ENCODE data around the gene MACO1. TPM values are rescaled to one million over a fixed set of nuclear protein-coding genes. Genes with fewer than 3 reads are reported as not detected.

The MACO1 gene
- total and polyA plus RNA-seq, 2 of the 13 experiments (the other 11 are each of a cell fraction or from before 2014, with no cell fraction given), result 9.7 to 17.0 TPM

GRCh38 chr1:25425098-25426085, 5.3 kb upstream of the MACO1 start (continued):
- TF ChIP-seq HNF4A (CRISPR knock-in tag; IDR thresholded peaks at IDR 0.05), result peak; percentile 35
- no peak for TF ChIP-seq SOX6 (IDR thresholded peaks at IDR 0.05)
- peak; percentile 47 for TF ChIP-seq SOX6 (CRISPR knock-in tag; IDR thresholded peaks at IDR 0.05)
- TF ChIP-seq BCL6 (CRISPR knock-in tag; IDR thresholded peaks at IDR 0.05), result peak; percentile 45; the same call in 1 of the 2 replicates
- 0 out of 2 replicates have a peak, but pooled peaks have one; percentile 25 for TF ChIP-seq MIXL1 (CRISPR knock-in tag; IDR thresholded peaks at IDR 0.05)
- no peak for TF ChIP-seq NFE2L1 (CRISPR knock-in tag; IDR thresholded peaks at IDR 0.05; ENCODE audit: borderline replicate concordance)
- TF ChIP-seq, protein P1, sequence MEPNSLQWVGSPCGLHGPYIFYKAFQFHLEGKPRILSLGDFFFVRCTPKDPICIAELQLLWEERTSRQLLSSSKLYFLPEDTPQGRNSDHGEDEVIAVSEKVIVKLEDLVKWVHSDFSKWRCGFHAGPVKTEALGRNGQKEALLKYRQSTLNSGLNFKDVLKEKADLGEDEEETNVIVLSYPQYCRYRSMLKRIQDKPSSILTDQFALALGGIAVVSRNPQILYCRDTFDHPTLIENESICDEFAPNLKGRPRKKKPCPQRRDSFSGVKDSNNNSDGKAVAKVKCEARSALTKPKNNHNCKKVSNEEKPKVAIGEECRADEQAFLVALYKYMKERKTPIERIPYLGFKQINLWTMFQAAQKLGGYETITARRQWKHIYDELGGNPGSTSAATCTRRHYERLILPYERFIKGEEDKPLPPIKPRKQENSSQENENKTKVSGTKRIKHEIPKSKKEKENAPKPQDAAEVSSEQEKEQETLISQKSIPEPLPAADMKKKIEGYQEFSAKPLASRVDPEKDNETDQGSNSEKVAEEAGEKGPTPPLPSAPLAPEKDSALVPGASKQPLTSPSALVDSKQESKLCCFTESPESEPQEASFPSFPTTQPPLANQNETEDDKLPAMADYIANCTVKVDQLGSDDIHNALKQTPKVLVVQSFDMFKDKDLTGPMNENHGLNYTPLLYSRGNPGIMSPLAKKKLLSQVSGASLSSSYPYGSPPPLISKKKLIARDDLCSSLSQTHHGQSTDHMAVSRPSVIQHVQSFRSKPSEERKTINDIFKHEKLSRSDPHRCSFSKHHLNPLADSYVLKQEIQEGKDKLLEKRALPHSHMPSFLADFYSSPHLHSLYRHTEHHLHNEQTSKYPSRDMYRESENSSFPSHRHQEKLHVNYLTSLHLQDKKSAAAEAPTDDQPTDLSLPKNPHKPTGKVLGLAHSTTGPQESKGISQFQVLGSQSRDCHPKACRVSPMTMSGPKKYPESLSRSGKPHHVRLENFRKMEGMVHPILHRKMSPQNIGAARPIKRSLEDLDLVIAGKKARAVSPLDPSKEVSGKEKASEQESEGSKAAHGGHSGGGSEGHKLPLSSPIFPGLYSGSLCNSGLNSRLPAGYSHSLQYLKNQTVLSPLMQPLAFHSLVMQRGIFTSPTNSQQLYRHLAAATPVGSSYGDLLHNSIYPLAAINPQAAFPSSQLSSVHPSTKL (CRISPR knock-in tag; IDR thresholded peaks at IDR 0.05), result peak; percentile 17; the same call in 1 of the 2 replicates
- peak; percentile 27; the same call in 1 of the 2 replicates for TF ChIP-seq ZNF280D (CRISPR knock-in tag; IDR thresholded peaks at IDR 0.05)
- TF ChIP-seq CEBPG (CRISPR knock-in tag; IDR thresholded peaks at IDR 0.05), result peak; percentile 38; the same call in 1 of the 2 replicates
- peak; percentile 20; the same call in 1 of the 2 replicates for TF ChIP-seq POGZ (CRISPR knock-in tag; IDR thresholded peaks at IDR 0.05)
- no peak for TF ChIP-seq HES4 (CRISPR knock-in tag; IDR thresholded peaks at IDR 0.05; ENCODE audit: borderline replicate concordance)
- no peak for TF ChIP-seq AKNA (CRISPR knock-in tag; IDR thresholded peaks at IDR 0.05; ENCODE audit: borderline replicate concordance)
- TF ChIP-seq ZMYM3 (CRISPR knock-in tag; IDR thresholded peaks at IDR 0.05), result peak; percentile 97
- TF ChIP-seq FOXA3 (CRISPR knock-in tag; IDR thresholded peaks at IDR 0.05), result 0 out of 2 replicates have a peak, but pooled peaks have one; percentile 6
- TF ChIP-seq CREB1 (IDR thresholded peaks at IDR 0.05), result no peak
- peak; percentile 58 for TF ChIP-seq CREB1 (CRISPR knock-in tag; IDR thresholded peaks at IDR 0.05)
- no peak for TF ChIP-seq CCAR2 (optimal IDR thresholded peaks at IDR 0.05; ENCODE audit: low read depth, low read length)
- TF ChIP-seq ESRRA (CRISPR knock-in tag; IDR thresholded peaks at IDR 0.05; ENCODE audit: low read depth), result peak; percentile 72; the same call in 1 of the 2 replicates

All from HepG2 (cell line).